Measurements from ENCODE around the gene ONECUT2.

The ONECUT2 gene

DNA sequence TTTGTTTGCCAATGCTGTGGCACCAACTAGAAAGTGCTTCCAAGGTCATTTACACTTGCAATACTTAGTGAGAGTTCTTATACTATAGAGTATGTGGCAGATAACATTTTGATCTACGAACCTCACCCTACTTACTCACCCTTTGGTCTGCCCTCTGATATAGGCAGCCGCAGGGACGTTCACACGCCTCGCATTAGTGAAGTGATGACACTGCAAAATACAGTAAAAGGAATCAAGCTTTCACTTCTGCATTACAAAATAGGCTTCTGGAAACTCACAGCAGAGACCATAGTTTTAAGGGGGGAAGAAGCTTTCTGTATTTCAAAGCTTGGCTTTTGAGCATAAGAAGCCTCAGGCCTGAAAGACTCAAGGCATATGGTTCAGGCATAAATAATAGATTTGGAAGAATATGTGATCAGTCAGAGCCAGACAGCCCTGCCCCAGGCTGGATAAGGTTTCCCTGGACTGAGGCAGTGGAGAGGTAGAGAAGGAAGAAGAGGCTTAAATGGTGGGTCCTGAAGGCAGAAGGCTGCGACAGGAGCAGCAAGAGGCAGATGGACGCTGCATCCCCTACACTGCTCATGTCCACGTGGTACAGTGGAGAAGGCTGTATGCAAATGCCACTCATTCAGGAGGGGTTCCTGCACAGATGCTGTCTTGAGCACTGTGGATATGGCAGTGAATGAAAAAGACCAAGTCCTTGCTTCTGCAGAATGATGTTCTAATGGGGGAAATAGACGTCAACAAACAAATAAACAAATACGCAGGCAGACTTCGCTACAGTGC, 88.2 kb downstream of the ONECUT2 start:
- no peak for DNase-seq (ENCODE audit: low read depth in 2 of 2)

GRCh38 chr18:57527556-57528229, 92.5 kb downstream of the ONECUT2 start:
- no peak for DNase-seq (ENCODE audit: low read depth in 2 of 2)

DNA sequence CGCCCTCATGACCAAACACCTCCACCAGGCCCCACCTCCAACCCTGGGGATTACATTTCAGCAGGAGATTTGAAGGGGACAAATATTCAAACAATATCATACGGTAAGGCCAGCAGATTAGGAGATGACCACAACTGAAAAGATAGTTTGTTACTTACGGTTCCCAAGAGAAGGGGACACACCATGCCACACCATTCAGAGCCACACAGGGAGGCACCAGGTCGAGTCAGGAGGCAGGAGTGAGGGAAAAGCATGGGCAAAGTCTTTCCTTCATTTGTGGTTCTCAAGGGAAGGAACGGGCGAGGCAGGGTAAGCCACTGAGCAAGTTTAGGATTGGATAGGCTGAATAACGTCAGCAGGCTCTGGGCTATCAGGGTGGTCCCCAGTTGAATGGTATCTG, 94.0 kb downstream of the ONECUT2 start:
- DNase-seq (ENCODE audit: low read depth in 2 of 2): no peak

DNA sequence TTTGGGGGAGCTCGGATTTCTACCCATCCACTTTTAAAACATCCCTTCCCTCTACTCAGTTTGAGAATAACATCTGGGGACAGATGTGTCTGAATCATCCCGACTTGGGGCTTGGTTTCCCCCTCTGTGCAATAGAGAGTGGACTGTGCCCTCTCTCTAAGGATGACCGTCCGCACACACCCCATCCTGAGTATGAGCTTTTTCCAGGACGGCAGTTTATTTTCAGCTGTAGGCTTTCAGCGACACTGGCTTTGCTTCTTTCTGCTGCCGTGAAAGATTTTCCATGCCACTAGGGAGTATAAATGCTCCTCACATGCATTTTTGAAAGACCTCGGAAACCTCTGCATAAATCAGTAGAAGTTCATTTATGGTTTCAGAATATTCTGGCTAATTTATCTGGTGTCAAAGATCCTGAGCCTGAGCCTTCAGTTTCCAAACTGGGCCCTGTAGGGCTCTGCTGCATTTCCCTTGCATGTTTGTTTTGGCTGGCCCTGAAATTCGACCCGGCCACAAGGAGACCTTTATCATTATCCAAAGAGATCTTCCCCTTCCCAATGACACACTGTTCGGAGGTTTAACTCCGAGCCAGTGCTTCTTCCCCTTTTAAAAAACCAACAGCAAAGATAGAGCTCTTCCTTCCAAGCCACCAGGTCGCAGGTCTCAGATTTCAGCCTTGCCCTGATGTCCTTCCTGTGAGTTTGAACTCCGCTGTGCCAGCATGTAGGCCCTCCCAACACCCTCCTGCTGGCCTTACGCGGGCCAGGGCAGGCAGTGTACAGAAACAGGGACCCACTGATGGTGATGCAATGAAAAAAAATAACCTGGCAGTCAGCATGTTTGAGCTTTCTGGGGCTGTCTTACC, 98.1 kb downstream of the ONECUT2 start:
- DNase-seq (ENCODE audit: low read depth in 2 of 2): no peak

DNA sequence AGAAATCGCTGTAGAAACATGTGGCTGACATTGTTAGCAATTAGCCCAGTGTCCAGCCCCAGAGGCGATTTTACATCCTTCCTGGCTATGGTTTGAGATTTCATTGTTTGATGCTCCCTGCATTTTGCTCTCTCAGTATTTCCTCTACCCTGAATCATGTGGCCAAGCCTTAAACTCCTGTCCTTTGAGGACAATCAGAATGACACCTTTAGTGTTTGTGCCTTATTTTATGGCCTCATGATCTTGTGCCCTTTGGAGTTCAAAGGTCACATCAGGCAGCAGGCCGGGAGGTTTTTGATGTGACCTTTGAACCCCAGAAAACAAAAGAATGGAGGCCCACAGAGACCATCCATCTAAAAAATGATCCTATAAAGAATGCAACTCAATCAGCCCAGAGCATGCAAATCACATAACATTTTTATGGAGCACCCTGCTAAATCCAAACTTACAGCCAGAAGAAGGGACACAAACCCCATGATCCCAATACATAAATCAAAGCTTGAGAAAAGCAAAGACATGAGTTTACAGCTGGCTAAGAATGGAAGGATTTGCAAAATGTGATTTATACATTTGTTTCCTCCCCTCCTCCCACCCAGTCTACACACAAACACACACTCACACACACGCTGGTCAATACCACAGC, 98.8 kb downstream of the ONECUT2 start:
- DNase-seq (ENCODE audit: low read depth in 2 of 2): no peak

DNA sequence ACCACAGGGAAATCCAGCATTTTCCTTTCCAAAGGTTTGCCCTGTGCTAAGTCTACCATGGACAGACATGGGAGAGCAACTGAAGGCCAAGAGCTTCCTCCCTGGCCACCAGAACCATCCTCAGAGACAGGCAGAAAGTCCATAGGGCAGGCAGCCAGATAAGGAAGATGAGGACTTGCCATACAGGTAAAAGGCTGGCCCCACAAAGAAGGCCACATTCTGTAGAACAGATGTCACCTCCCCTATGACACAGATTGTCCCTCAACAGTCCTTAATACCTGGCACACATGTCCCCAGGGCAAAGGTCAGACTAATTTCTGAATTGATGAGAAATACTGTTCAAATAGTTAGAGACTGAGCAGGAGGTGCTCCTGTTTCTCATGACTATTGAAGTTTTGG, 99.3 kb downstream of the ONECUT2 start:
- no peak for DNase-seq (ENCODE audit: low read depth in 2 of 2)

DNA sequence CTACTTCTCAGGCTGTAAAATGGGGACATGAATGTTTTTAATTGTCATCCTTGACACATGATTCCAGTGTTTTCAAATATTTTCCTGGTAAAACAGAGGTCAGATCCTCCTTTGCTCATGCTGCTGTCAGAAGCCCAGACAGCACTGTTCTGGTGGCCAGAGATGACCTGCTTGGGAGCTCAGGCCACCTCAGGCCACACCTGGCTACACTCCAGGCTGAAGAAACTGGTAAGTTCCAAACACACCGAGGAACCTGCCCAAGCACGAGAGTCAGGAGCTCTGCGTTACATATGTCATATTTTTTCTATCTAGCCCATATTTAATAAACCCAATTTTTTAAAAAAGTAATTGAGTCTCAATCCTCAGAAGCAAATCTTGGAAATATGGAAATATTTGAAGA, 103.4 kb downstream of the ONECUT2 start:
- no peak for DNase-seq (ENCODE audit: low read depth in 2 of 2)

GRCh38 chr18:57539702-57540101, 104.5 kb downstream of the ONECUT2 start:
- no peak for DNase-seq (ENCODE audit: low read depth in 2 of 2)
